Heart left ventricle (tissue), 13 donors: ENCODE results near the gene ASB18.

Source experiments
- CTCF ChIP-seq, 12 donors: fragments of 200-600 bp; sonication (generic) in 4 of 12; IDR thresholded peaks; one replicate each; pipeline versions ENCODE4 v1.5.0 to v1.8.0; 2018 to 2022; ENCODE audit warnings: antibody characterized with exemption in 12 of 12, mild to moderate bottlenecking in 5 of 12
- POLR2A ChIP-seq, 2 donors: fragments of 450-650 bp; IDR thresholded peaks; one replicate each; pipeline ENCODE4 v1.6.1; 2017; ENCODE audit warnings: antibody characterized with exemption in 2 of 2, mild to moderate bottlenecking in 2 of 2, moderate library complexity in 2 of 2
- donor health status: ischemic (EF 13 %, LVEDD 7.1; RV severe dilation, severe dysfunction).
- donor health status: DM: no; HTN: yes; CAD: no.
- donor health status: DM: no; HTN: no; CAD: no.
- donor health status: ischemic (EF 25% LVEDD 6.9; RV normal size, moderate dysfunction).
- donor health status: ischemic (EF 25% LVEDD 5.7; RV mildly dilated, moderate dysfunction).
- donor health status: ischemic (EF 35%, LVEDD 5.7; RV mildly dilated, moderate dysfunction).
- donor health status: nonischemic (EF 11% LVEDD 7.7; RV severe dilation, severe dysfunction).
- donor health status: DM: yes; HTN: yes; CAD: no.
- donor health status: PGD.
- donor health status: ischemic (EF 29% LVEDD 5.4; RV normal size, mild dysfunction).
- donor health status: nonischemic (EF 23%, LVEDD 6.1; RV moderate dilation, normal function).

GRCh38 chr2:236219411-236219810 is 44.8 kb downstream of the ASB18 start:
- TF ChIP-seq CTCF (IDR thresholded peaks at IDR 0.05) = no peak
- TF ChIP-seq POLR2A (IDR thresholded peaks at IDR 0.05) = no peak
